ENCODE measurements around the gene HIPK2.

DNA sequence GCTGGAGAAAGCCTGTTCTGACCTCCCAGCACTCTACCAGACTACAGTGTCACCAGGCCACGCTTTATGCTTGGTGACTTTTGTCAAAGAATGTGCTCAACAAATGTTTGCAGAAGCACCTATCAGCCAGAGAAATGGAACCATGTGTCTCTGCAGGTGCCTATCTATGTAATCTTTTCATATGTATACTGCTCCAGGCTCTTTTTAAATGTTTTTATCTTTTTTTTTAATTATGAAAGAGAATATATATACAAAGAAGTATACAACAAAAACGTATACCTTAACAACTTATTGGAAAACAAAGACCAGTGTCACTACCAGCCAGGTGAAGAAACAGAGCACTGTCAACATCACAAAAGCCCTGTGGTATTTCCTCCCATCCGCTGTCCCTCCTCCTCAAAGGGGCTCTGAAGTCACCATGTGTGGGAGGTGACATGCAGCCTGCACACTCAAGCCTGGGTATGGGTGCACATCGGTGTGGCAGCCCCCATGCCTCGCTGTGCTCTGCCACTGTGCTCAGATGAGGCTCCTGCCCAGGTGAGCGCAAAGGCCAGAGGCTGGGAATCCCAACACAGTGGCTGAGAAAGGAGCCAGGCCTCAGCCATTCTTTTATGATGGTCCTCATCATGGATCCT, 133.7 kb downstream of the HIPK2 start:
- TF ChIP-seq CTCF (IDR thresholded peaks at IDR 0.05) (no peak), POLR2A (IDR thresholded peaks at IDR 0.05) (no peak), EP300 (IDR thresholded peaks at IDR 0.05) (no peak), POLR2AphosphoS5 (IDR thresholded peaks at IDR 0.05) (no peak)

Measured in stomach (tissue), 4 donors.